ENCODE results near the gene PRDM16. TPM values are rescaled to one million over a fixed set of nuclear protein-coding genes. Genes with fewer than 3 reads are reported as not detected.

The PRDM16 gene
- total and polyA plus RNA-seq, 8 donors, result 9.6 to 18.0 (median 14.7) TPM

DNA sequence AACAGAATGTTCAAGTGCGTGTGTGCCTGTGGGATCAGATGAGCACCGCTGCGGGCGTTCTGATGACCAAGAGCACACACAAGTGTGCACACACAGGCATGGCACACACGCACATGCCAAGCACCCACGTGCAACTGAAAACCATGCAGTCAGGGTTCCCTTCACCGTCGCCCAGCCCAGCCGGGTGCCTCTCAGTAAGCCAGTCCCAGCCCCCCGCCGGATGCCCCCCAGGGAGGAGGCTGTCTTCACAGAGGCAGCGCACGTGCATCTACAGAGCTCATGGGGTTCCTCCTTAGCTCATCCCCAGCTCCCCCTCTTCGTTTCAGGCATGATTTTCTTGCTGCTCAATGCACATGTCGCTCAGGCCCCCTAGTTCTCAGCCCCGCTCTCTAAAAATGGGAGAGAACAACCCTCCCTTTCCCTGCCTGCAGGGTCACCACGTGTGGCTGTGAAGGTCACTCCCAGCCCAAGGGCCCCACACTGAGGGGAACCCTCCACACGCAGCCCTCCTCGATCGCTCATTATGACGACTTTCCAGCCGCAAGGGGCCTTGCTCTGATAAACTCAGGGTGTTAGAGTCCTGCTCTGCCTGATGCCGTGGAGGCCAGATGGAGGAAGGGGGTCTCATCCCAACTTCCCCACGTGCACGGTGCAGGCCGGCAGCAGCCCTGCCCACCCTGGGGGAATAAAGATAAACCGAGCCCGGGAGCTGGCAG lies 355.1 kb downstream of the PRDM16 start:
- DNase-seq (peak in 1 of 4 donors; percentile 71), ATAC-seq (no peak)
- no peak overlapping the region for H3K27ac ChIP-seq
- no peaks in the 10 kb centered on the region for H3K9me3 ChIP-seq
- H3K27me3 ChIP-seq, result peaks cover 0 to 41% of the 10 kb centered on the region in 2 donors
- H3K4me1 ChIP-seq, result no peaks in the 10 kb centered on the region
- no peak overlapping the region for H3K4me3 ChIP-seq
- intact Hi-C loops (cut with DNase I), result loop anchor here in 1 of 2 donors (5.0 to 10.0 kb wide), 2 partner anchors 412 to 1009 kb away; partner anchors contain the start of gene PEX10
- TF ChIP-seq, protein P1, sequence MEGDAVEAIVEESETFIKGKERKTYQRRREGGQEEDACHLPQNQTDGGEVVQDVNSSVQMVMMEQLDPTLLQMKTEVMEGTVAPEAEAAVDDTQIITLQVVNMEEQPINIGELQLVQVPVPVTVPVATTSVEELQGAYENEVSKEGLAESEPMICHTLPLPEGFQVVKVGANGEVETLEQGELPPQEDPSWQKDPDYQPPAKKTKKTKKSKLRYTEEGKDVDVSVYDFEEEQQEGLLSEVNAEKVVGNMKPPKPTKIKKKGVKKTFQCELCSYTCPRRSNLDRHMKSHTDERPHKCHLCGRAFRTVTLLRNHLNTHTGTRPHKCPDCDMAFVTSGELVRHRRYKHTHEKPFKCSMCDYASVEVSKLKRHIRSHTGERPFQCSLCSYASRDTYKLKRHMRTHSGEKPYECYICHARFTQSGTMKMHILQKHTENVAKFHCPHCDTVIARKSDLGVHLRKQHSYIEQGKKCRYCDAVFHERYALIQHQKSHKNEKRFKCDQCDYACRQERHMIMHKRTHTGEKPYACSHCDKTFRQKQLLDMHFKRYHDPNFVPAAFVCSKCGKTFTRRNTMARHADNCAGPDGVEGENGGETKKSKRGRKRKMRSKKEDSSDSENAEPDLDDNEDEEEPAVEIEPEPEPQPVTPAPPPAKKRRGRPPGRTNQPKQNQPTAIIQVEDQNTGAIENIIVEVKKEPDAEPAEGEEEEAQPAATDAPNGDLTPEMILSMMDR (IDR thresholded peaks at IDR 0.05), result no peak
- no peaks in the 10 kb centered on the region for H3K36me3 ChIP-seq

DNA sequence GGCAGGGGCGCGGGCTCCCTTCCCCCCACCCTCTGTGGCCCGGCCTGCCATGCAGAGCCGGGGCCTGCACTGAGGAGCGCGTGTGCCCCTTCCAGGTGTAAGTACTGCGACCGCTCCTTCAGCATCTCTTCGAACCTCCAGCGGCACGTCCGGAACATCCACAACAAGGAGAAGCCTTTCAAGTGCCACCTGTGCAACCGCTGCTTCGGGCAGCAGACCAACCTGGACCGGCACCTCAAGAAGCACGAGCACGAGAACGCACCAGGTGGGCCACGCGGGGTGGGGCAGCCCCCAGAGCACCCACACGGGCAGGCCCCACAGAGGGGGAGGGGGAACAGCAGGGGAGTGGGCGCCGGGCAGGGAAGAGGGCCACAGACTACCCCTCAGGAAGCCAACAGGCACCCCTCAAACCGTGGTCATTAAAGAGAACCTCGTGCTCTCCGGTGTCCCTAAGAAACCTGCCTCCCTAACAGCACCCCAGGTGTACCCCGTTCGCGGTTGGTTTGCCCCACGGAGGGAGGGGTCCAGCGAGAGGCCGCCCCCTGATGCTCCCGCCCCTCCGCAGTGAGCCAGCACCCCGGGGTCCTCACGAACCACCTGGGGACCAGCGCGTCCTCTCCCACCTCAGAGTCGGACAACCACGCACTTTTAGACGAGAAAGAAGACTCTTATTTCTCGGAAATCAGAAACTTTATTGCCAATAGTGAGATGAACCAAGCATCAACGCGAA lies 356.6 kb downstream of the PRDM16 start:
- H3K36me3 ChIP-seq, result no peaks in the 10 kb centered on the region
- H3K27me3 ChIP-seq, result peaks cover 0 to 42% of the 10 kb centered on the region in 2 donors
- H3K4me3 ChIP-seq, result no peak overlapping the region
- TF ChIP-seq, protein P1 (IDR thresholded peaks at IDR 0.05), result no peak
- ATAC-seq, result no peak
- intact Hi-C loops (cut with DNase I), result loop anchor here in 1 of 2 donors (10.0 kb wide), 1 partner anchor 1011 kb away; the partner anchor contains the start of gene PEX10
- H3K4me1 ChIP-seq, result no peaks in the 10 kb centered on the region
- no peak overlapping the region for H3K27ac ChIP-seq
- no peaks in the 10 kb centered on the region for H3K9me3 ChIP-seq
- peak in 1 of 4 donors; percentile 70 for DNase-seq

DNA sequence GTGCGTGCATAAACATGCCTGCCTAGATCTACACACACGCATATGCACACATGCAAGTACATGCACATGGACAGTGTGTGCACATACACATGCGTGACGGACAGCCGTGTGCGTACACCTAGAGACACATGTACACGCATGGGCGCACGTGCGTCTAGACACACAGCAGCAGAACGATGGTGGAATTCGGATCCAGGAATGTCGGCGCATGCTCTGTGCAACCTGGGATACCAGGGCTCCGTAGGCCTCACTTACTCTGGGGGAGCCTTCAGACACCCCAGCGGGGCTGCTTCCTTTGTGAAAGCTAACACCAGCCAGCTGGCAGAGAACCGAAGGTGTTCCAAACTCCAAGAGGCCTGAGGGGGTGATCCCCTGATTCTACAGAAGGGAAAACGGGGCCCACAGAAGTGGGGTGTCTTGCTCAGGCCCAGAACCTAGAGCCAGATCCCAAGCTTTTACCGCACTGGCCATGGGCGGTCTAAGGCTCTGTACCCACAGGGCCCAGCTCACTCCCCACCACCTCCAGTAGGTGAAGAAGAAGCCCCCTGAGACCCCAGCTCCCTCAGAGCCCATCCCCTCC lies 358.0 kb downstream of the PRDM16 start:
- H3K4me1 ChIP-seq, result no peaks in the 10 kb centered on the region
- H3K27me3 ChIP-seq, result peaks cover 0 to 50% of the 10 kb centered on the region in 2 donors
- H3K36me3 ChIP-seq, result no peaks in the 10 kb centered on the region
- ATAC-seq, result no peak
- H3K27ac ChIP-seq, result no peak overlapping the region
- intact Hi-C loops (cut with DNase I), result loop anchor here in 1 of 2 donors (10.0 kb wide), 1 partner anchor 1012 kb away; the partner anchor contains the start of gene PEX10
- TF ChIP-seq, protein P1 (IDR thresholded peaks at IDR 0.05), result no peak
- no peak overlapping the region for H3K4me3 ChIP-seq
- H3K9me3 ChIP-seq, result no peaks in the 10 kb centered on the region
- DNase-seq, result peak in 1 of 4 donors; percentile 49

DNA sequence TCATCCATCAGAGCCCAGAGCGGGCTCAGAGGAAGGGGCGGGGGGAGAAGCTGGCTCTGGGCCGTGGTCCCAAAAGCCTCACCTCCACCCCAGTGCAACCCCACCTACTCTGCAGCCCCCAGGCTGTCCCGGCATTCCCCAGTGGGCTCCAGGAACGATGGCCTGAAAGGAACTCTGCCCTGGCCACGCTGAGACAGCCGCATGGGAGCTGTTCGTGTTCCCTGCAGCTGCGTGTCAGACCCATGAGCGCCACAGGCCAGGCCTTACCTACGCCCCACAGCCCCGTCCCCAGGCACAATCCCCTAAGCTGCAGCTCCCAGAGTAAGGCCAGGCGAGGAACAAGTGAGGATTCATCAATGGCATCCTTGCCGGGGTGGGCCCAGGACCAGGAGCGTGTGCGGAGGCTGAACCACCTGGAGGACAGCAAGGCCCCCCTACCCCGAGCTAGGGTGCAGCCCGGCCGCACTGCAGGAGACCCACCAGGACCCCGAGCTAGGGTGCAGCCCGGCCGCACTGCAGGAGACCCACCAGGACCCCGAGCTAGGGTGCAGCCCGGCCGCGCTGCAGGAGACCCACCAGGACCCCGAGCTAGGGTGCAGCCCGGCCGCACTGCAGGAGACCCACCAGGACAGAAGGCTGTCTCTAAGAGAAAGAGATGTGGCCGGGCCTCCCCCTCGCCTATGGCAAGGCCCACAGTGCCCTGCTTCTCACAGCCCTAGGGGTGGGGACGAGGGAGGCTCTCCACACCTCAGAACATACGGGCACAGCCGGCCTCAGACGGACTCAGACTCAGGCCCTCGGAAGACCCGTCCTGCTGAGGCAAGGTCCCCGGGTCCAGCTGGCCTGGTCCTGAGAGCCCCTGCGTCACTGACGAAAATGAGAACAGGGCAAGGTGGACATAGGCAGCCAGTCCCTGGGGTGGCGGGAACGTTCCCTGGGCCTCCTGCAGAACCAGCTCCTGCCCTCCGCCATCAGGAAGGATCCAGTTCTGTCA lies 359.0 kb downstream of the PRDM16 start:
- DNase-seq (peak in 1 of 4 donors; percentile 71), ATAC-seq (no peak)
- no peaks in the 10 kb centered on the region for H3K4me1 ChIP-seq
- TF ChIP-seq, protein P1 (IDR thresholded peaks at IDR 0.05), result no peak
- intact Hi-C loops (cut with DNase I), result loop anchor here in 1 of 2 donors (10.0 kb wide), 1 partner anchor 1013 kb away; the partner anchor contains the start of gene PEX10
- no peak overlapping the region for H3K4me3 ChIP-seq
- peaks cover 0 to 53% of the 10 kb centered on the region in 2 donors for H3K27me3 ChIP-seq
- no peak overlapping the region for H3K27ac ChIP-seq
- H3K9me3 ChIP-seq, result no peaks in the 10 kb centered on the region
- no peaks in the 10 kb centered on the region for H3K36me3 ChIP-seq

All from left lung (tissue), 10 donors.